Nephron (organoid): ENCODE data around the gene SYMPK.

Source experiments
- H3K27ac Mint-ChIP-seq, 3 experiments: 2 replicates each; pipeline ENCODE4 v1.8.0; 2020; ENCODE audit warnings: mixed read lengths in 3 of 3, mild to moderate bottlenecking in 2 of 3, moderate library complexity in 1 of 3
- H3K27me3 Mint-ChIP-seq: 2 replicates; pipeline ENCODE4 v1.8.0; 2021; ENCODE audit warnings: low read depth, mild to moderate bottlenecking, moderate library complexity, mixed read lengths
- H3K36me3 Mint-ChIP-seq: 2 replicates; pipeline ENCODE4 v1.8.0; 2020; ENCODE audit warnings: low read depth, mixed read lengths
- H3K4me1 Mint-ChIP-seq: 2 replicates; pipeline ENCODE4 v1.8.0; 2020; ENCODE audit warnings: mixed read lengths
- H3K4me3 Mint-ChIP-seq, 3 experiments: 2 replicates each; pipeline ENCODE4 v1.8.0; 2020; ENCODE audit warnings: mild to moderate bottlenecking in 3 of 3, mixed read lengths in 3 of 3, moderate library complexity in 2 of 3
- H3K9me3 Mint-ChIP-seq: 2 replicates; pipeline ENCODE4 v1.8.0; 2020; ENCODE audit warnings: mixed read lengths
- TF ChIP-seq, protein P1 (sequence below), 3 experiments: fragments of 200-600 bp; sonication (generic); IDR thresholded peaks; one replicate each; pipeline ENCODE4 v1.5.0; 2021; ENCODE audit warnings: antibody characterized with exemption in 3 of 3; ENCODE audit not compliant: unreplicated experiment in 3 of 3

SYMPK gene

DNA sequence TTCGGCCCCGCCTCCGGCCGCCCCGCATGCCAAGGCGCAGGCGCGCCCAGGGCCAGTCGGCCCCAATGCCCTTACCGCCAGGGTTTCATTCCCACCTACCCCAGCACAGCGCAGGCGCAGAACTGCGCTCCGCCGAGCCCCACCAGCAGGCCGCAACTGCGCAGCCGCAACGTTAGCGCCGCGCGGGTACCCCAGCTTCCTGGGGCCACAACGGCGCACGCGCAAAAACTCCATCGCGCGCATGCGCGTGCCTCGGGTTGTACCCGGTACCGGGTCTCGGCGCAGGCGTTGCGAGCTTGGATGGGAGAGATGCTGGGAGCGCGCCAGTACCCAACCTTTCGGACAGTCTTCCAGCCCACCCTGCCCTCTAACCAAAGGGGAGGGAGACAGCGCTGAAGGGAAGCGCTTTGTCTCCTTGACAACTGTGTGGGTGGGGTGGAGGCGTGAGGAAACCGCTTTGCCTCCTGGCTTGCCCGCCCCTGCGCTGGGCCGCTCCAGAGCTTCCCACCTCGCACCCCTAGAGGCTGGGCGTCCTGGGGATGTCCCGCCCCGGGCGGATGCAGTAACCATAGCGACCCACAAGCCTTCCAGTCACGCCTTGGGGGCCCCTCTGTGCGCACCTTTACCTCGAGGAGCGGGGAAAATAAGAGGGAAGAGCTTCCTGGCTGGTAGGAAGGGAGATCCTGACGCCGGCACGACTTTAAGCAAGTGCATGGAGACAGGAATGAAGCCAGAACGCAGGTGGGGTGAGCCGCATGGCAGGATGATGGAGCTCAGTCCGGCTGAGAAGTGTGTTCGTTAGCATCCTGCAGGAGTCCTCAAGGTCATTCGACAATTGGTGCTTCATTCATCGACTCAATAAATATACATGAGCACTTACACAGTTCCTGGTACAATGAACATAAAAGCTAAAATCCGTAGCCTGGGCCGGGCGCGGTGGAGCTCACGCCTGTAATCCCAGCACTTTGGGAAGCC is 40.0 kb upstream of the SYMPK start:
- Mint-ChIP-seq H3K4me1 (peaks cover 5% of the 10 kb centered on the region), H3K27me3 (peaks cover 19% of the 10 kb centered on the region), H3K36me3 (peaks cover 23% of the 10 kb centered on the region), H3K9me3 (no peaks in the 10 kb centered on the region), H3K4me3 (peak overlapping the region; percentile 90 to 98 (median 97)), H3K27ac (peak overlapping the region in 2 of 3 experiments; percentile 38 to 56)
- TF ChIP-seq, protein P1, sequence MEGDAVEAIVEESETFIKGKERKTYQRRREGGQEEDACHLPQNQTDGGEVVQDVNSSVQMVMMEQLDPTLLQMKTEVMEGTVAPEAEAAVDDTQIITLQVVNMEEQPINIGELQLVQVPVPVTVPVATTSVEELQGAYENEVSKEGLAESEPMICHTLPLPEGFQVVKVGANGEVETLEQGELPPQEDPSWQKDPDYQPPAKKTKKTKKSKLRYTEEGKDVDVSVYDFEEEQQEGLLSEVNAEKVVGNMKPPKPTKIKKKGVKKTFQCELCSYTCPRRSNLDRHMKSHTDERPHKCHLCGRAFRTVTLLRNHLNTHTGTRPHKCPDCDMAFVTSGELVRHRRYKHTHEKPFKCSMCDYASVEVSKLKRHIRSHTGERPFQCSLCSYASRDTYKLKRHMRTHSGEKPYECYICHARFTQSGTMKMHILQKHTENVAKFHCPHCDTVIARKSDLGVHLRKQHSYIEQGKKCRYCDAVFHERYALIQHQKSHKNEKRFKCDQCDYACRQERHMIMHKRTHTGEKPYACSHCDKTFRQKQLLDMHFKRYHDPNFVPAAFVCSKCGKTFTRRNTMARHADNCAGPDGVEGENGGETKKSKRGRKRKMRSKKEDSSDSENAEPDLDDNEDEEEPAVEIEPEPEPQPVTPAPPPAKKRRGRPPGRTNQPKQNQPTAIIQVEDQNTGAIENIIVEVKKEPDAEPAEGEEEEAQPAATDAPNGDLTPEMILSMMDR (IDR thresholded peaks at IDR 0.05; ENCODE audit: unreplicated experiment in 3 of 3): no peak

GRCh38 chr19:45901912-45902650 is 39.1 kb upstream of the SYMPK start, which contains the start of gene MYPOP:
Gene MYPOP (minus strand): TSS chr19:45902613. CDS start chr19:45901773, 840 bp downstream.
- no peaks in the 10 kb centered on the region for H3K9me3 Mint-ChIP-seq

DNA sequence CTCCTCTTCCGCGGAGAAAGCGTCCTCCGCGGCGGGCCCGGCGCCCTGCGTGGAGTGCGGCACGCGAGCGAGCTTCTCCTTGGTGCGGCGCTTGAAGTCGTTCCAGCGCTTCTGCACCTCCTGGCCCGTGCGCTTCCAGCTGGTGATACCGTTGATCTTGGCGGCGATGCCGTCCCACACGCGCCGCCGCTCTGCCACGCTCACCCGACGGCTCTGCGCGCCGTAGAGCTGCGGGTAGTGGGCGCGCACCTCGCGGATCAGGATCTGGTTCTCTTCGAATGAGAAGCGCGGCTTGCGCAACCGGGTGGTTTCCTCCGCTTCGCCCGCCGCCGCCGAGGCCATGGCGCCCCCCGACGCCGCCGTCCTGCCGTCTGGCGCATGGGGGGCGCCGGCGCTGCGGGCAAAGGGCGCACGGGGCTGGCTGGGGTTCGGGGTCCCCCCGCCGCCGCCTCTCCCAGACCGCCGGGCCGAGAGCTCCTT is 38.5 kb upstream of the SYMPK start:
- TF ChIP-seq, protein P1 (IDR thresholded peaks at IDR 0.05; ENCODE audit: unreplicated experiment in 3 of 3): no peak
- H3K9me3 Mint-ChIP-seq: no peaks in the 10 kb centered on the region
- H3K27ac Mint-ChIP-seq: no peak overlapping the region
- peaks cover 19% of the 10 kb centered on the region for H3K27me3 Mint-ChIP-seq
- peak overlapping the region; percentile 37 to 60 (median 52) for H3K4me3 Mint-ChIP-seq
- H3K36me3 Mint-ChIP-seq: peaks cover 23% of the 10 kb centered on the region
- peaks cover 5% of the 10 kb centered on the region for H3K4me1 Mint-ChIP-seq

More at GRCh38 chr19:45901912-45902650, 39.1 kb upstream of the SYMPK start, which contains the start of gene MYPOP:
- H3K4me3 Mint-ChIP-seq: peak within 1 kb of the TSS; percentile 90 to 98 (median 97)
- peaks cover 23% of the 10 kb centered on the region for H3K36me3 Mint-ChIP-seq
- H3K27me3 Mint-ChIP-seq: peaks cover 19% of the 10 kb centered on the region
- TF ChIP-seq, protein P1 (IDR thresholded peaks at IDR 0.05; ENCODE audit: unreplicated experiment in 3 of 3): no peak
- peak within 1 kb of the TSS in 2 of 3 experiments; percentile 56 to 68 for H3K27ac Mint-ChIP-seq
- H3K4me1 Mint-ChIP-seq: peaks cover 5% of the 10 kb centered on the region

GRCh38 chr19:45900738-45901431 is 37.9 kb upstream of the SYMPK start:
- peaks cover 5% of the 10 kb centered on the region for H3K4me1 Mint-ChIP-seq
- peak overlapping the region; percentile 55 to 78 (median 78) for H3K4me3 Mint-ChIP-seq
- TF ChIP-seq, protein P1 (IDR thresholded peaks at IDR 0.05; ENCODE audit: unreplicated experiment in 3 of 3): no peak
- H3K36me3 Mint-ChIP-seq: peaks cover 23% of the 10 kb centered on the region
- no peaks in the 10 kb centered on the region for H3K9me3 Mint-ChIP-seq
- H3K27ac Mint-ChIP-seq: no peak overlapping the region
- peaks cover 19% of the 10 kb centered on the region for H3K27me3 Mint-ChIP-seq

DNA sequence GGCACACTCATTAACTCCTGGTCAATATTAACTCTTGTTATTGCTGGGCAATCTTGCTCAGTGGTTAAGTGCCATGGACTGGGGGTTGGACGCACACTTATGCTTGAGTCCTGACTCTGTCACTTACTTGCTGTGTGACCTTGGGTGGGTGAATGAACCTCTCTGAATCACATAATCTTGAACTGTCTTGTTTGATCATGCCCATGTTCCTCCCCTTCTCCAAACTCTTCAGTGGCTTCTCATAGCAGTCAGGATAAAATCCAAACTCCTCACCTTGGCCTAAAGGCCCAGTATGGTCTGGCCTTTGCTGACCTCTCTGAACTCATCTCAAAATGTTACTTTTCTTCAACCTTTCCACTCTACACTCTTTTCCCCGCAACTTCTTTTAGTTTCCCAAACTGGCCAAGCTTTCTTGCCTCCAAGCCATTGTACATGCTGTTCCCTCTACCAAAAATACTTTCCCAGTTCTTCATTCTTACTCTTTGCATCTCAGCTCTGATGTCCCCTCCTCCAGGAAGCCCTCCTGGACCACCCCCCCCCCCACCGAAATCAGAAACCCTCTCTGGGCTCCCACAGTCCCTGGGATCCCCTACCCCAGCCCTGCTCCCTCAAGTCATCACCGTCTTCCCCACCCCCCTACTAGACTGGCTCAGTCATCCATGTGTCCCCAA is 37.1 kb upstream of the SYMPK start:
- H3K27me3 Mint-ChIP-seq: peaks cover 19% of the 10 kb centered on the region
- H3K4me3 Mint-ChIP-seq: peak overlapping the region; percentile 41 to 78 (median 78)
- H3K27ac Mint-ChIP-seq: no peak overlapping the region
- no peaks in the 10 kb centered on the region for H3K9me3 Mint-ChIP-seq
- H3K36me3 Mint-ChIP-seq: peaks cover 31% of the 10 kb centered on the region
- TF ChIP-seq, protein P1 (IDR thresholded peaks at IDR 0.05; ENCODE audit: unreplicated experiment in 3 of 3): no peak
- peaks cover 5% of the 10 kb centered on the region for H3K4me1 Mint-ChIP-seq
